Measurements from ENCODE around the gene PIP5K1B.
"Not testable (repeated sequence)": the region's sequence is repeated elsewhere in the genome, so short reads cannot be mapped to it uniquely, and the experiment has no call there.

PIP5K1B gene

GRCh38 chr9:69040646-69041045 lies 335.6 kb downstream of the PIP5K1B start:
- in situ Hi-C loops (cut with HindIII; ENCODE audit: low sequenced_read_pairs): loop anchor here (5.0 kb wide), 1 partner anchor 147 kb away; no protein-coding TSS in a partner anchor

GRCh38 chr9:69044240-69045219 lies 339.5 kb downstream of the PIP5K1B start:
- in situ Hi-C loops (cut with HindIII; ENCODE audit: low sequenced_read_pairs): loop anchor here (5.0 kb wide), 1 partner anchor 143 kb away; no protein-coding TSS in a partner anchor

GRCh38 chr9:69045821-69046220 lies 340.8 kb downstream of the PIP5K1B start:
- in situ Hi-C loops (cut with HindIII; ENCODE audit: low sequenced_read_pairs): no loop called here

DNA sequence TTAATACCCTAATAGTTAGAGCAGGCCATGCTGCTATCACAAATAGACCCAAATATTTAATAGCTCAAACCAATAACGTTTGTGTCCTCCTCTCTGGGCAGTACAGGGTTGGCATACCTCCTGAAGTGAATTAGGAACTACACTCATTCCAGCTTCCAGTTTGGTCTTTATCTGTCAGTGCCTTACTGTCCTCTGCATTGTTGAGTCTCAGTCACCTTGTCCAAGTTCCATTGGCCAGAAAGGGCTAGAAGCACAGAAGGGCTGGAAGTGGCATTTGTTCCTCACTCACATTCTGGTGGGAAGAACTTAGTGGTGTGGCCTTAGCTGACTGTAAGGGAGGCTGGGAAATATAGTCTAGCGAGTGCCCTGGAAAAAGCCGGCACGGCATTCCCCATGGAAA lies 341.7 kb downstream of the PIP5K1B start:
- in situ Hi-C loops (cut with HindIII; ENCODE audit: low sequenced_read_pairs): no loop called here

- in situ Hi-C loops (cut with HindIII; ENCODE audit: low sequenced_read_pairs): no loop called here
Observed at GRCh38 chr9:69047371-69047770, 342.3 kb downstream of the PIP5K1B start.

- in situ Hi-C loops (cut with HindIII; ENCODE audit: low sequenced_read_pairs): no loop called here
Observed at GRCh38 chr9:69049094-69049493, 344.1 kb downstream of the PIP5K1B start.

- in situ Hi-C loops (cut with HindIII; ENCODE audit: low sequenced_read_pairs): not testable (repeated sequence)
Observed at GRCh38 chr9:69050936-69051335, 345.9 kb downstream of the PIP5K1B start.

GRCh38 chr9:69054989-69055388 lies 349.9 kb downstream of the PIP5K1B start:
- in situ Hi-C loops (cut with HindIII; ENCODE audit: low sequenced_read_pairs): no loop called here

- in situ Hi-C loops (cut with HindIII; ENCODE audit: low sequenced_read_pairs): no loop called here
Observed at GRCh38 chr9:69056191-69056815, 351.3 kb downstream of the PIP5K1B start.

GRCh38 chr9:69058101-69058500 lies 353.1 kb downstream of the PIP5K1B start:
- in situ Hi-C loops (cut with HindIII; ENCODE audit: low sequenced_read_pairs): no loop called here
